CD4-positive, alpha-beta memory T cell (primary cell): ENCODE measurements around the gene MEN1. TPM values are rescaled to one million over a fixed set of nuclear protein-coding genes. Genes with fewer than 3 reads are reported as not detected.

ENCODE experiments used
- CTCF ChIA-PET: fragments of 350-600 bp; sonication (Branson Sonifier 250); formaldehyde crosslinking; loops from one replicate; lab custom pipeline; 2021; ENCODE audit warnings: inconsistent platforms; ENCODE audit not compliant: partially characterized antibody; lab: Charles Lee
- POLR2A ChIA-PET: fragments of 350-600 bp; sonication (Branson Sonifier 250); formaldehyde crosslinking; loops from one replicate; lab custom pipeline; 2021; ENCODE audit not compliant: partially characterized antibody; lab: Charles Lee
- DNase-seq, 5 donors: peaks; one replicate each; pipeline versions ENCODE4 v3.0.0 to v3.0.0-alpha.2; 2020 to 2022; ENCODE audit warnings: mixed read lengths in 1 of 5
- H3K27ac ChIP-seq: one replicate; pipeline ENCODE4 v1.7.0; 2013; ENCODE audit warnings: low read depth, low read length
- H3K27me3 ChIP-seq: 2 replicates; pipeline ENCODE4 v1.7.0; 2013; ENCODE audit warnings: mild to moderate bottlenecking, low read length, moderate library complexity; ENCODE audit not compliant: insufficient read depth
- H3K36me3 ChIP-seq: 2 replicates; pipeline ENCODE4 v1.7.0; 2013; ENCODE audit warnings: mild to moderate bottlenecking, low read length, moderate library complexity; ENCODE audit not compliant: insufficient read depth
- H3K4me1 ChIP-seq: 2 replicates; pipeline ENCODE4 v1.7.0; 2013; ENCODE audit warnings: mild to moderate bottlenecking, low read length, moderate library complexity; ENCODE audit not compliant: insufficient read depth
- H3K4me3 ChIP-seq, 2 donors: one replicate each; pipeline ENCODE4 v1.7.0; 2013; ENCODE audit warnings: low read length in 2 of 2, mild to moderate bottlenecking in 1 of 2
- H3K9me3 ChIP-seq, 2 donors: one replicate each; pipeline ENCODE4 v1.7.0; 2013; ENCODE audit warnings: low read length in 2 of 2, control low read depth in 1 of 2; ENCODE audit not compliant: control insufficient read depth in 1 of 2
- H3K27ac Mint-ChIP-seq, 7 donors: one replicate each; pipeline ENCODE4 v1.8.0; 2020 to 2021; ENCODE audit warnings: mixed read lengths in 7 of 7, mild to moderate bottlenecking in 6 of 7, inconsistent platforms in 3 of 7, moderate library complexity in 3 of 7
- H3K27me3 Mint-ChIP-seq, 2 donors: one replicate each; pipeline ENCODE4 v1.8.0; 2020 to 2021; ENCODE audit warnings: mixed read lengths in 2 of 2
- H3K36me3 Mint-ChIP-seq, 2 donors: one replicate each; pipeline ENCODE4 v1.8.0; 2020 to 2021; ENCODE audit warnings: mixed read lengths in 2 of 2, inconsistent platforms in 1 of 2, mild to moderate bottlenecking in 1 of 2
- H3K4me1 Mint-ChIP-seq, 4 donors: one replicate each; pipeline ENCODE4 v1.8.0; 2020 to 2021; ENCODE audit warnings: mixed read lengths in 4 of 4, mild to moderate bottlenecking in 1 of 4
- H3K4me3 Mint-ChIP-seq, 8 donors: one replicate each; pipeline ENCODE4 v1.8.0; 2020 to 2021; ENCODE audit warnings: mixed read lengths in 8 of 8, mild to moderate bottlenecking in 7 of 8, moderate library complexity in 6 of 8, inconsistent platforms in 3 of 8
- H3K9me3 Mint-ChIP-seq, 8 donors: one replicate each; pipeline ENCODE4 v1.8.0; 2020 to 2021; ENCODE audit warnings: mixed read lengths in 8 of 8, mild to moderate bottlenecking in 5 of 8, inconsistent platforms in 3 of 8, moderate library complexity in 1 of 8
- intact Hi-C: fragments of 100-400 bp; cut with micrococcal nuclease; formaldehyde crosslinking; loops from one replicate; pipeline ENCODE4 v1.15.1; 2023
- polyA plus RNA-seq, 2 donors: library from polyadenylated mRNA; unstranded; fragments of 300-500 nt; fragmentation: Illumina TruSeq; gene quantifications; one replicate each; pipeline ENCODE4 v1.2.3, GENCODE V29; 2021
- total RNA-seq, 2 experiments: library from RNA; stranded (reverse); gene quantifications; one replicate each; pipeline ENCODE4 v1.2.3, GENCODE V29; 2021

MEN1 gene
- total and polyA plus RNA-seq, 4 experiments from 2014 or later: 22.4 to 42.7 (median 41.7) TPM

GRCh38 chr11:64809781-64810241 is 540 bp downstream of the MEN1 start:
- Histone ChIP-seq H3K36me3 (peaks cover 9% of the 10 kb centered on the region), H3K27me3 (no peaks in the 10 kb centered on the region), H3K4me1 (peaks cover 12% of the 10 kb centered on the region), H3K9me3 (no peaks in the 10 kb centered on the region), H3K27ac (peak overlapping the region; percentile 79), H3K4me3 (peak overlapping the region; percentile 73 to 96)
- Mint-ChIP-seq H3K4me3 (peak overlapping the region; percentile 92 to 99 (median 95)), H3K27ac (peak overlapping the region; percentile 78 to 97 (median 93)), H3K27me3 (no peaks in the 10 kb centered on the region), H3K4me1 (peaks cover 9 to 31% (median 19%) of the 10 kb centered on the region in 4 donors), H3K9me3 (no peaks in the 10 kb centered on the region), H3K36me3 (peaks cover 11 to 23% of the 10 kb centered on the region in 2 donors)
- CTCF ChIA-PET: interaction anchor here (1.0 to 1.6 kb wide), 3 partner anchors 22 to 78 kb away, joined by 3 to 5 read pairs (median 4); no protein-coding TSS in a partner anchor
- POLR2A ChIA-PET: interaction anchor here (1.0 to 4.1 kb wide), 10 partner anchors 10 to 69 kb away, joined by 3 to 53 read pairs (median 4); partner anchors contain the start of genes EHD1, RASGRP2 and SF1
- DNase-seq: no peak
- intact Hi-C loops: loop anchor here (1.0 to 2.0 kb wide), 2 partner anchors 32 to 35 kb away; partner anchors contain the start of genes CDC42BPG and SF1

GRCh38 chr11:64805481-64805880 is 4.9 kb downstream of the MEN1 start:
- DNase-seq: no peak
- CTCF ChIA-PET: no interaction called here
- Histone ChIP-seq H3K9me3 (no peaks in the 10 kb centered on the region), H3K27me3 (no peaks in the 10 kb centered on the region), H3K27ac (no peak overlapping the region), H3K4me1 (peaks cover 46% of the 10 kb centered on the region), H3K36me3 (peaks cover 9% of the 10 kb centered on the region), H3K4me3 (no peak overlapping the region)
- intact Hi-C loops: no loop called here
- POLR2A ChIA-PET: interaction anchor here (1.0 to 9.4 kb wide), 6 partner anchors 28 to 73 kb away, joined by 3 to 143 read pairs (median 4); partner anchors contain the start of gene SF1
- no peaks in the 10 kb centered on the region for H3K9me3 Mint-ChIP-seq
- H3K36me3 Mint-ChIP-seq: peaks cover 11 to 36% of the 10 kb centered on the region in 2 donors
- H3K4me3 Mint-ChIP-seq: peak overlapping the region in 4 of 8 donors; percentile 2 to 43 (median 15)
- H3K27ac Mint-ChIP-seq: peak overlapping the region in 3 of 7 donors; percentile 27 to 54 (median 35)
- no peaks in the 10 kb centered on the region for H3K27me3 Mint-ChIP-seq
- H3K4me1 Mint-ChIP-seq: peaks cover 13 to 56% (median 32%) of the 10 kb centered on the region in 4 donors

DNA sequence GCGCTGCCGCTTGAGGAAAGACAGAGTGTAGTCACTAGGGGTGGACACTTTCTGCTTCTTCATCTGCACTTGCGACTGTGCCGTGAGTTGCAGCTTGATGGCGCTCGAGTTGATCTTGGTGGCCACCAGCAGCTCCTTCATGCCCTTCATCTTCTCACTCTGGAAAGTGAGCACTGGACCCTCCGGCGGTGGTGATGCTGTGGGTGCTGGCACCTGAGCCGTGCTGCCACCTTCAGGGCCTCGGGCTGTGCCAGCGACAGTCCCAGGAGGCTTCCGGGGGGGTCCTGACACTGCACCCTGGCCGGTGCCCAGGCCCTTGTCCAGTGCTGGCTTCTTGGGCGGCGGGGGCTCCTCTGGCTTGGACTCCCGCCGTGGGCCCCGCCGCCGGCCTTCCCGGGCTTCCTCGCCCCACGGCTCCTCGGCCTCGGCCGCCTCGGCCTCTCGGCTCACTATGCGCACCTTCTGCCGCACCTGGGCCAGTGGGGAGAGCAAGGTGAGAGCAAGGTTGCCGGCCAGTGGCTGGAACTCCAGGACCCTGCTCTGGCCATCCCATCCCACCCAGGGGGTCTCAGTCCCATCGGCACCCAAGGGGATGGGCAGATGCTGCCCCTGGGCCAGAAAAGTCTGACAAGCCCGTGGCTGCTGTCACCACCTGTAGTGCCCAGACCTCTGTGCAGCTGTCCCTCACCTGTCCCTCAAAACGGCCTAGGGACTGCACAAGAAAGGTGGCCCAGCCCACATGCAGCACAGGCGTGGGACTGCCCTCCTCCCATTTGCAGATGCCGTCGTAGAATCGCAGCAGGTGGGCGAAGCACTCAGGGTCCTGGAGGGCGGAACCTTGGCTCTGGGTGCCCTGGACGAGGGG is 5.8 kb downstream of the MEN1 start:
- Mint-ChIP-seq H3K27ac (peak overlapping the region in 6 of 7 donors; percentile 94 to 97 (median 96)), H3K36me3 (peaks cover 11 to 33% of the 10 kb centered on the region in 2 donors), H3K9me3 (no peaks in the 10 kb centered on the region), H3K4me1 (peaks cover 11 to 49% (median 27%) of the 10 kb centered on the region in 4 donors), H3K27me3 (no peaks in the 10 kb centered on the region), H3K4me3 (peak overlapping the region; percentile 87 to 92 (median 90))
- intact Hi-C loops: loop anchor here (5.0 kb wide), 1 partner anchor 38 kb away; the partner anchor contains the start of gene CDC42BPG
- H3K4me1 ChIP-seq: peaks cover 44% of the 10 kb centered on the region
- peak overlapping the region; percentile 93 for H3K27ac ChIP-seq
- no peak overlapping the region for H3K4me3 ChIP-seq
- no peaks in the 10 kb centered on the region for H3K9me3 ChIP-seq
- CTCF ChIA-PET: interaction anchor here (1.0 to 2.1 kb wide), 4 partner anchors 39 to 116 kb away, joined by 3 to 10 read pairs (median 4); partner anchors contain the start of genes CDC42BPG and RASGRP2
- POLR2A ChIA-PET: interaction anchor here (1.0 to 9.4 kb wide), 12 partner anchors 10 to 73 kb away, joined by 3 to 143 read pairs (median 6); partner anchors contain the start of genes RASGRP2 and SF1
- peaks cover 13% of the 10 kb centered on the region for H3K36me3 ChIP-seq
- DNase-seq: no peak
- H3K27me3 ChIP-seq: no peaks in the 10 kb centered on the region

DNA sequence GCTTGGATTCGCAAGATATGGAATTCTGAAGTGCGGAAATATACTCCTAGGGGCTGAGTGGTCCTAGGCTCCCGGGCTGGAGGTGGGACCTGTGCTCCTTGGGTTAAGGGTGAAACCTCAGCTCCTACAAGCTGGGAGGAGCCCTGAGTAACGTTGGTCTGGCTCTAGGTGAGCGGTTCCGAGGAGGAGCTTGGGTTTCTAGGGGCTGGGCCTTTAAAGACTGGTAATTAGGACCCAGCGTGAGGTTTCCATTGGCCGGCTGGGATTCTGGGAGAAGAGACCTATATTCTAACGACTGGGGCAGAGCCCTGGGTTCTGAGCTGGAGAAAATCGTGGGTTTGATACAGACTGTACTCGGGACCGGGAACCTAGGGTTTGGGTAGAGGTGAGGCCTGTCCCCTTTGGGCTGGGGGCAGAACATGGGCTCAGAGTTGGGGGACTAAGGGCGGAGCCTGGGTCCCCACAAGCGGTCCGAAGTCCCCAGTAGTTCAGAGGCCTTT is 6.5 kb downstream of the MEN1 start:
- H3K36me3 ChIP-seq: peaks cover 19% of the 10 kb centered on the region
- no peaks in the 10 kb centered on the region for H3K27me3 Mint-ChIP-seq
- peak overlapping the region; percentile 93 for H3K27ac ChIP-seq
- H3K36me3 Mint-ChIP-seq: peaks cover 12 to 34% of the 10 kb centered on the region in 2 donors
- H3K4me3 ChIP-seq: peak overlapping the region; percentile 79
- ChIA-PET POLR2A (interaction anchor here (1.0 to 9.4 kb wide), 12 partner anchors 9 to 74 kb away, joined by 3 to 143 read pairs (median 9); partner anchors contain the start of genes RASGRP2 and SF1), CTCF (interaction anchor here (1.0 to 2.1 kb wide), 5 partner anchors 16 to 115 kb away, joined by 3 to 12 read pairs (median 4); partner anchors contain the start of genes CDC42BPG and RASGRP2)
- H3K4me1 Mint-ChIP-seq: peaks cover 7 to 45% (median 24%) of the 10 kb centered on the region in 4 donors
- peak overlapping the region; percentile 94 to 97 (median 96) for H3K27ac Mint-ChIP-seq
- DNase-seq: no peak
- no peaks in the 10 kb centered on the region for H3K27me3 ChIP-seq
- peaks cover 38% of the 10 kb centered on the region for H3K4me1 ChIP-seq
- peak overlapping the region; percentile 87 to 92 (median 90) for H3K4me3 Mint-ChIP-seq
- intact Hi-C loops: loop anchor here (1.0 to 5.0 kb wide), 5 partner anchors 25 to 115 kb away; partner anchors contain the start of genes CDC42BPG, EHD1 and RASGRP2
- H3K9me3 Mint-ChIP-seq: no peaks in the 10 kb centered on the region
- H3K9me3 ChIP-seq: no peaks in the 10 kb centered on the region

DNA sequence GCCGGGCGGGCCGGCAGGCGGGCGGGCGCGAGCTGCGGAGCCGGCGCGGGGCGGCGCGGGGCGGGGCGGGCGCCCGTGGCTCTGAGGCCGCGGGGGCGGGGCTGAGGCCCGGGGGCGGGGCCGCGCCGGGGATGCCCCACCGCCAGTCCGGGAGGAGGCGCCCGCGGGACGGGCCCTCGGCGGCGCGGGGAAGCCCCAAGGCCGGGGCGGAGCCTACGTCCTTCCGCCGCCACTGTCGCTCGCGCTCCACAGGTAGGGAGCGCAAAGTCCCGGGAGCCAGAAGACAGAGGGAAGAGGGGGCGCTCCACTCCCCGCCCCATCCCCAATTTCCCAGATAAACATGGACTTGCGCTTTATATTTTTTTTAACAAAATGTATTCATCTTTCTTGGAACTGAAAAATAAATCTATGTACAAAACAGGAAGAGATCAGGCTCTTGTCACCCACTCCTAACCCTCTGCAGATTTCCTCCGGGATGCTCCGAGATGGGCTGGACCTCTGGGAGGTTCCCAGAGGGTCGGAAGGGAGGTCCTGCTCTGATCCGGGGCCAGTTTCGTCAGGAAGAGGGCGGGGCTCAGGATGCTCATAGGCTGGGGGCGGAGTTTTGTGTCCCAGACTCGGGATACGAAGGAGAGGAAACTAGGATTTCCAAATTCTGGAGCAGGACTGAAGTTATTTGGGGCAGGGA is 7.0 kb downstream of the MEN1 start, which contains the start of gene MAP4K2:
TSS of gene MAP4K2 (minus strand) at position 57 of the 688 bp plus-strand sequence. CDS start 65 bp downstream, outside the sequence.
- peaks cover 24% of the 10 kb centered on the region for H3K36me3 ChIP-seq
- no peaks in the 10 kb centered on the region for H3K27me3 Mint-ChIP-seq
- intact Hi-C loops: loop anchor here (1.0 to 5.0 kb wide), 5 partner anchors 24 to 115 kb away; partner anchors contain the start of genes CDC42BPG, EHD1 and RASGRP2
- peaks cover 35% of the 10 kb centered on the region for H3K4me1 ChIP-seq
- no peaks in the 10 kb centered on the region for H3K9me3 Mint-ChIP-seq
- peaks cover 9 to 48% (median 24%) of the 10 kb centered on the region in 4 donors for H3K4me1 Mint-ChIP-seq
- H3K27ac Mint-ChIP-seq: peak within 1 kb of the TSS; percentile 94 to 97 (median 96)
- H3K4me3 Mint-ChIP-seq: peak within 1 kb of the TSS; percentile 87 to 92 (median 90)
- H3K4me3 ChIP-seq: peak within 1 kb of the TSS; percentile 79
- ChIA-PET CTCF (interaction anchor here (1.0 to 2.1 kb wide), 7 partner anchors 16 to 115 kb away, joined by 3 to 12 read pairs (median 4); partner anchors contain the start of genes CDC42BPG and RASGRP2), POLR2A (interaction anchor here (0.8 to 9.4 kb wide), 20 partner anchors 8 to 224 kb away, joined by 3 to 143 read pairs (median 5); partner anchors contain the start of genes MEN1, RASGRP2, SF1 and SNX15)
- peak within 1 kb of the TSS; percentile 93 for H3K27ac ChIP-seq
- H3K27me3 ChIP-seq: no peaks in the 10 kb centered on the region
- DNase-seq: peak; percentile 84 to 91 (median 89)
- H3K36me3 Mint-ChIP-seq: peaks cover 14 to 39% of the 10 kb centered on the region in 2 donors
- H3K9me3 ChIP-seq: no peaks in the 10 kb centered on the region
